HG02840 (cell line): ENCODE data around the gene MUSK.
"Not testable (repeated sequence)": the region's sequence is repeated elsewhere in the genome, so short reads cannot be mapped to it uniquely, and the experiment has no call there.

Source experiments
- ATAC-seq: cut with Tn5 transposase; IDR thresholded peaks from one replicate; pipeline ENCODE4 v1.9.1; 2021; ENCODE audit warnings: mild to moderate bottlenecking, moderate library complexity, moderate number of reproducible peaks; ENCODE audit not compliant: unreplicated experiment, low FRiP score

The MUSK gene

GRCh38 chr9:110802416-110803035 lies 133.9 kb downstream of the MUSK start:
- ATAC-seq = no peak

- ATAC-seq = peak; percentile 70
Measured at GRCh38 chr9:110807956-110808598, 139.5 kb downstream of the MUSK start.

GRCh38 chr9:110808599-110808980 lies 140.0 kb downstream of the MUSK start:
- peak; percentile 92 for ATAC-seq

- peak; percentile 27 for ATAC-seq
Measured at GRCh38 chr9:110809038-110809595, 140.5 kb downstream of the MUSK start.

- ATAC-seq = no peak
Measured at GRCh38 chr9:110810262-110810976, 141.8 kb downstream of the MUSK start.

- no peak for ATAC-seq
Measured at GRCh38 chr9:110812886-110813285, 144.3 kb downstream of the MUSK start.

- ATAC-seq = no peak
Measured at GRCh38 chr9:110814159-110814558, 145.6 kb downstream of the MUSK start.

- no peak for ATAC-seq
Measured at GRCh38 chr9:110815361-110815760, 146.8 kb downstream of the MUSK start.

- no peak for ATAC-seq
Measured at GRCh38 chr9:110820381-110820780, 151.8 kb downstream of the MUSK start.

GRCh38 chr9:110821064-110821463 lies 152.5 kb downstream of the MUSK start:
- no peak for ATAC-seq

GRCh38 chr9:110825129-110825528 lies 156.5 kb downstream of the MUSK start:
- ATAC-seq = not testable (repeated sequence)

- no peak for ATAC-seq
Measured at GRCh38 chr9:110825950-110826349, 157.4 kb downstream of the MUSK start.

- not testable (repeated sequence) for ATAC-seq
Measured at GRCh38 chr9:110826400-110826799, 157.8 kb downstream of the MUSK start.

GRCh38 chr9:110828264-110828663 lies 159.7 kb downstream of the MUSK start:
- ATAC-seq = no peak

- ATAC-seq = no peak
Measured at GRCh38 chr9:110830495-110830894, 161.9 kb downstream of the MUSK start.

- no peak for ATAC-seq
Measured at GRCh38 chr9:110832926-110833325, 164.3 kb downstream of the MUSK start.

GRCh38 chr9:110835404-110835803 lies 166.8 kb downstream of the MUSK start:
- ATAC-seq = no peak

GRCh38 chr9:110835859-110836271 lies 167.3 kb downstream of the MUSK start:
- ATAC-seq = no peak

- ATAC-seq = no peak
Measured at GRCh38 chr9:110837401-110838005, 168.9 kb downstream of the MUSK start.

GRCh38 chr9:110842169-110842568 lies 173.6 kb downstream of the MUSK start:
- no peak for ATAC-seq

GRCh38 chr9:110842986-110843385 lies 174.4 kb downstream of the MUSK start:
- no peak for ATAC-seq
